Ovary (tissue), 3 donors: ENCODE measurements around the gene STK24.

Experiments
- EP300 ChIP-seq: sonication (generic); formaldehyde crosslinking; IDR thresholded peaks from one replicate; pipeline ENCODE4 v1.6.1; 2017; ENCODE audit warnings: antibody characterized with exemption
- POLR2A ChIP-seq: fragments of 450-650 bp; IDR thresholded peaks from one replicate; pipeline ENCODE4 v1.6.1; 2017; ENCODE audit warnings: antibody characterized with exemption, mild to moderate bottlenecking, moderate library complexity
- TF ChIP-seq, protein P1 (sequence below), 3 donors: fragments of 450-650 bp in 2 of 3; fragments of 200-600 bp in 1 of 3; IDR thresholded peaks; one replicate each; pipeline versions ENCODE4 v1.5.1 to v1.8.0; 2016 to 2022; ENCODE audit warnings: antibody characterized with exemption in 3 of 3, mild to moderate bottlenecking in 1 of 3
- donor health status: DM: no; HTN: no; CAD: no.

DNA sequence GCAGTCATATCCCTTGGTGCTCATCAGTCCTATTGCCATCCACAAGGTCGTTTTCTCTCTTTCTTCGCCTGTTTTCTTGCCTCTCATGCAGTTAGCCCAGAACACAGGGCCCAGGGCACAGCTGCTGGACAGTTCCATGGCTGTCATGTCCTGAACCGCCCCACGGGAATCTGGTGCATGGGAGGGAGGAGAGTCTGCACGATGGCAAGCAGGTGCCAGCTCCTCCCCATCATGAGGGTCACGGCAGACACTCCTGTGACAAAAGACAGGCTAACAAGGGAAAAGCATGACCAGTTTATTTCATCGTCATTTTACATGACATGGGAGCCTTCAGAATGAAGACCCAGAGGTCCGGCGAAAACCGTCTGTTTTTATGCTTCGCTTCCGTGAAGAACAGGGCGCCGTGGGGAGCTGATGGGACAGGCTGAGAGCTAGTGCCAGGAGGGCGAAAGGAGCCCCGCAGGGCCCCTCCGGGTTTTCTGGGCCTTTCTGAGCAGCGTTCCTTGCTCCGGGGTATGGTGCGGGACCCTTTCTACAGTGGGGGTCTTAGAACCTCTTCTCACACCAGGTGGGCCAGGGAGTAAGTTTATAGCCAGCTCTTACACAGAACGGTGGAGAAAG, 135.7 kb downstream of the STK24 start:
- TF ChIP-seq EP300 (no peak), POLR2A (no peak)
- TF ChIP-seq, protein P1, sequence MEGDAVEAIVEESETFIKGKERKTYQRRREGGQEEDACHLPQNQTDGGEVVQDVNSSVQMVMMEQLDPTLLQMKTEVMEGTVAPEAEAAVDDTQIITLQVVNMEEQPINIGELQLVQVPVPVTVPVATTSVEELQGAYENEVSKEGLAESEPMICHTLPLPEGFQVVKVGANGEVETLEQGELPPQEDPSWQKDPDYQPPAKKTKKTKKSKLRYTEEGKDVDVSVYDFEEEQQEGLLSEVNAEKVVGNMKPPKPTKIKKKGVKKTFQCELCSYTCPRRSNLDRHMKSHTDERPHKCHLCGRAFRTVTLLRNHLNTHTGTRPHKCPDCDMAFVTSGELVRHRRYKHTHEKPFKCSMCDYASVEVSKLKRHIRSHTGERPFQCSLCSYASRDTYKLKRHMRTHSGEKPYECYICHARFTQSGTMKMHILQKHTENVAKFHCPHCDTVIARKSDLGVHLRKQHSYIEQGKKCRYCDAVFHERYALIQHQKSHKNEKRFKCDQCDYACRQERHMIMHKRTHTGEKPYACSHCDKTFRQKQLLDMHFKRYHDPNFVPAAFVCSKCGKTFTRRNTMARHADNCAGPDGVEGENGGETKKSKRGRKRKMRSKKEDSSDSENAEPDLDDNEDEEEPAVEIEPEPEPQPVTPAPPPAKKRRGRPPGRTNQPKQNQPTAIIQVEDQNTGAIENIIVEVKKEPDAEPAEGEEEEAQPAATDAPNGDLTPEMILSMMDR (IDR thresholded peaks at IDR 0.05) = no peak
